GM18520 (cell line): ENCODE data around the gene GAREM1.
"Not testable (repeated sequence)": the region's sequence is repeated elsewhere in the genome, so short reads cannot be mapped to it uniquely, and the experiment has no call there.

Source experiments
- ATAC-seq: cut with Tn5 transposase; IDR thresholded peaks from one replicate; pipeline ENCODE4 v1.9.1; 2021; ENCODE audit not compliant: unreplicated experiment

GAREM1 gene

DNA sequence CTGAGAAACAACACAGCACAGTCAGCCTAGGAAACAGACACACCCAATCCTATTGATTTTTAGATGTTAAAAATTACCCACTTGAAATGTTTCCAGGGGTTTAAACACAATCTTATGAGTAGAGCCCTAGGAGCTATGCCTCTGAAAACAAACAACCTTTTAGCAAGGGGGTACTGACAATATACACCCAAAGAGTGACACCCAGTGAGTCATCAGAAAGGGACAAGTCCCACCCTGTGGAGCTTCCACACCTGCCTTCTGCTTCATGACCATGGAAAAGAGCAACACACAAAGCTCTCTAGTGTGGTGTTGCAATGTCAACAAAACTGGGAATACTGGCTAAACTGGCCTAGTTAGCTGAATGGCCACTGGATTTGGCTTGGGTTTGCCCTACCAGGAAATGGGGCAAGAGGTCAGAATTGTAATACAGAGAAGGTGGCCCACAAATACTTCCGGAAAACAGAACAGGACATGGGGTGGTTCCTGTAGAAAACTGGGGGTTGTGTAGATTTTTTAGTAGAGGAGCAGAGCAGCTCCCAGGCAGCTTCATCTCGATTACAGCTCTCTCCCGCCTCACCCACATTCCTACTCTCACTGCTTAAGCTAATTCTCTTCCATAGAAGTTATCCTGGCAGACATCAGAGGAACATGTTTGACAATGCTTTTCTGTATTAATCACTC lies 98.2 kb downstream of the GAREM1 start:
- no peak for ATAC-seq

DNA sequence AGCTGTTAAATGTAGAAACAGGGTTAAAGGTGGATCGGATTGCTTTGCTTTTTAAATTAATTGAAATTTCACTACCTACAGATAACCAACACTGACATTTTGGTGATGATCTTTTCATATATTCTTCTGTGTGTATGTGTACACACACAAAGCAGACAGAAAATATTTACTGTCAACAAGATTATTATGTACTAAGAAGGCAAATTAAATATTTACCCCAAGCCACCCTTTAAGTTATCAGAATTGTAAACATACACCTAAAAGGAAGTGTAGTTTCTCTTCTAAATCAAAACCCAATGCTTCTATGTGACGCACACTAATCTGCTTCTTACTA lies 98.7 kb downstream of the GAREM1 start:
- ATAC-seq = no peak

DNA sequence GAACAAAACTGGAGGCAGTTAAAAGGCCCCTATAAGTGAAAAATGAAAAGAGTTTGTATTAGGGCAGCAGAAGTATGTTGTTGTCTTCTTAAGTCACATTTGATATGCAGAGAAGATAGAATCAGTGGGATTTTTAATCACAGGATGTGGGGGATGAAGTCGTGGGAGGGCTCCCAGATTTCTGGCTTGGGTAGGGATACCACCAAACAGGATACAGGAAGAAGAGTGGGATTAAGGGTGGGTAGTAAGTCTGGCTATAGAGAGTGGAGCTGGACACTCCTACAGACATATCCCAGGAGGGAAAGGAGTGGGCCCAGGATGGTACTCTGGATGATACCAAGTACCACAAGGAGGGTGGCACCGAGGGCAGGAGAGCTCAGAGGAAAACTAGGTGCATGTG lies 99.3 kb downstream of the GAREM1 start:
- no peak for ATAC-seq

DNA sequence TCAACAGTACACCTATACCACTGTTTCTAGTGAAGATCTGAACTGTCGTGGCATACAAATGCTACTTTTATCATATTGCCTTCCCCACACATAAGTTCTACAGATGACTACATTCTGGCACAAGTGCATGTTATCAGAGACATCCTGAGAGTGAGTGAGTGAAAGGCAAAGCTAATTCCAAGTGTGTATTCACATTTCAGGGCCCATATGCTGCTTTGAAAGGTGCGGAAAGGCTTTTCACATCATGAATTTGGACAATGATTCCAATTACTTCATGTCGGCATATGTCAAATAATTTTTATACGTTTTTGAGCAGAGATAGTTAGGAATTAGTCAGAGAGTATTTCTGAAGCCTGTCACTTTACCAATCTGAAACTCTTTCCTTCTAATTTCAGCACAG lies 101.7 kb downstream of the GAREM1 start:
- no peak for ATAC-seq

DNA sequence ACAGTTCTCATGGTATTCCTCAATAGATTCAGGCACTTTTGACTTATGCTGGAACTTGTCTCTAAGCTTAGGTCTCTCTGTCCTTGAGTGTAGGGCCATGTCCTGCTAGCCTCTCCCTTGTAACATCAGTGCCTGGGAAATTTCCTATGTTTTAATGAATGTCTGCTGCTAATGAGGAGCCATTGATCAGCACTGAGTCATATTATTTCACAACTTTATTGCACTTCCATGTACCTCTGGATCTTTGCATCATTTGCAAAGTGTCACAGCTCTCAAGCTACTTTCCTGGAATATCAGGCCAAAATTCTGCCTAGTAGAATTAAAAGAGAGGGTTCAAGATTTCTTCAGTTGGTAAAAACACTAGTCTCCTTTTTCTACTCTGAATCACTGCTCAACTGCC lies 102.5 kb downstream of the GAREM1 start:
- no peak for ATAC-seq

DNA sequence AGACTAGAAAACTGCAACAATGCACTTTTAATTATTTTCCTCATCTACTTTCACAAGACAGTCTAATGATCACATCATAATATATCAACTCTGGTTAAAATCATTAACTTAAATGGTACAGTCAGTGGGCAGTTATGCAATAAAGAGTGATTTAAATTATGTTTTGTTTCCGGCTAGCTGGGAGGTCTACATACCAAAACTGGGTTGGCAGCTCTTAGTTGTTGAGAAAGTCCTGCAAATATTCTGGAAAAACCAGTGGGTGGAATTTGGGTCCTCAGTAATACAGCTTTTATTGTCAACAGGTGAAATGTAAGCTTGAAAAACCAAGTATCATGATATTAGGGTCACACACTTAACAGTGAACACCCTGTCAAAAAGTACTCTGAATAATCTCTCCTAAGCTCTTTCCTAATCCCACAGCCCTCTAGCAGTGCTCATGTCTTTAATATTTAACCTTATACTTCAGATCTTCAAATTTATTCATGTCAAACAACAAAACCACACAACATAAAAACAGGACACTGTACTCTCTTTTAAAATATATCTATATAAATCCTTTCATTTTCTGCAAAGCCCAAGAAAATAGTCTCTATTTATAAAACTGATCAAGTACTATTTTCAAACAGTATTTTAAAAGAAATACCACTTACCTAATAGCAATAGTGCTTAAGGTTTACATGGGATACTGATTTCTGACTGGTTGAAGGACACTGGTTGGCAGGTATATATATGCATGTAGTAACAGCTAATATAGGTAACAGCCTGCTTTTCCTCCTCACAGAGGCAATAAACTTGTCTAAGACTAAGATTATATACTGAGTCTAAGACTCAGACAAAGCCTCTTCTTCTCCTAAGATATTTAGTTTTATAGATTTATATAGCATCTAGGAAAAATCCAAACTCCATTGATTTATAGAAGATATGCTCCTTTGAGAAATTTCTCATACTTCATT lies 103.8 kb downstream of the GAREM1 start:
- ATAC-seq = no peak

DNA sequence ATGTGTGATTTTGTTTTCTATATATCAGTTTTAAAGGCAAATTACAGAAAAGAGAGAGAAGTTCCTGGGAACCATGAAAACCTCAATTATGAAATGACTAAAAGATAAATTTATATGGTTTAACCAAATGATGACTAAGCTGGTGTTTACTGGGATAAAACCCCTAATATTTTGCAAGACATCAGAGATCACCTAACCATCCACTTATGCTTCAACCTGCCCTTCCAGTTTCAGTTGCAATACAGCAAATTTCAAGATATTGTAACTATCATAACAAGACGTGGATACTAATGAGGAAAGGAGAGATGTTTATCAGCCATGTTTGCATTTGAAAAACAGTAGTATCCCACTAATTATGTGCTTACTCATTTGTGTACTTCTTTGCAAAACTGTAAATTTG lies 108.2 kb downstream of the GAREM1 start:
- no peak for ATAC-seq

DNA sequence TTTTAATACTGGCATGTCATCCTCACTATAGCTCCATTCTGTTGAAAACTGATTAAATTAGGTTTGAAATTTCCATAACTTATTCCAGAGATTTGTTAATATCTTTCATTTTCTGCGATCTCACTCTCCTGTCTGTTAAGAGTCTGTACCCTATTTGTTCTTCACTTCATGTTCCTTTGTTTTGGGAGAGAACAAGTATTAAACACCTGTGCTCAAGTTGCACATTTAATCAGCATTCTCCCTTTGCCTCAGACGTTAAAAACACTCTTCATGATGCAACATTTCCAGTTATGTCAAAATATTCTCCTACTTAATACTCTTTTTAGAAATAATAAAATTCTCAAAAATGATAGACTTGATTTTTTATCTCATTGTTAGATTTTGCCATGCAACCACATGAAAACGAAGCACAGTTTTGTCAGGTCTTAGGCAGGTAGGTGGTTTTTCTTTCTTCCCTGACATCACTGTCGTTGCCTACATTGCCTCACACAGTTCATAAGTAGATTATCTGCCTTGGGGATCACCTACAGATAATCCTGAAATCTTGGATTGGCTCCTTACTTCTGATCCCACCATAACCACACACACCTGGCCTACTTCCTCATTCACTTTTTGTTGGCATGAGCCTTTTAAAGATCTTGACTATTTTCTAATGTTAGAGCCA lies 109.9 kb downstream of the GAREM1 start:
- ATAC-seq = no peak

DNA sequence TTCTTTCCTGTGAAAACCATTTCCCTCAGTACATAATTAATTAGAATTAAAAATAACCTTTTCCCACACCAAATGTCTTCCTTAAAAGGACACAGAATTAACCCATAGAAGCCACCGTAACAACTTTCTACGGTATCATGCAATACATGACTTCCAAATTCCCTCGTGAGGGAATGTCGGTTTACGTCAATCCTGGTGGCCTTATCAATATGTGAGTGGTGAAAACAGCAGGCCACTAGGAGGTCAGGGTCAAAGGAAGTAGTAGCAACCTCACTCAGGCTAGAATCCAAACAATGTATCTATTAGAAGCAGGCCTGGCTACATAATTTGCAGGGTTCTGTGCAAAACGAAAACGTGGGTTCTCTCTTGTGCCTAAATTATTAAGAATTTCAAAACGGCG lies 112.2 kb downstream of the GAREM1 start:
- no peak for ATAC-seq

DNA sequence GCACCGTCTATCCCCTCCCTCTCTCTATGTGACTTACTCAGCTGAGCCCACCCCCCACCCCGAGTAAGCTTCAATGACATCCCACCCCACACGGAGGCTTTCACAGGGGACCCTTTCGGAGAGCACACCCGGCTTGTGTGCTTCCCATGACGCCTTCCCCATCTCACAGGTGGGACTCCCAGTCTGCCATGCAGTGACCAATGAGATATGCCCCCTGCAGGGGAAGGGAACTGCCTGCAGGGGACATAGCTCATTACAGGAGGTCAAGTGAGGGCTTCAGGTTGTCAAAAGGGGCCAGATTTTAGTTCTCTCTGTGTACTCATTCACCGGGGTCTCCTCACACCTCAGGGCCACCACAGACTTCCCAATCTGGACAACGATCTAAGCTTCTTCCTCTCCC lies 112.6 kb downstream of the GAREM1 start:
- ATAC-seq = no peak

DNA sequence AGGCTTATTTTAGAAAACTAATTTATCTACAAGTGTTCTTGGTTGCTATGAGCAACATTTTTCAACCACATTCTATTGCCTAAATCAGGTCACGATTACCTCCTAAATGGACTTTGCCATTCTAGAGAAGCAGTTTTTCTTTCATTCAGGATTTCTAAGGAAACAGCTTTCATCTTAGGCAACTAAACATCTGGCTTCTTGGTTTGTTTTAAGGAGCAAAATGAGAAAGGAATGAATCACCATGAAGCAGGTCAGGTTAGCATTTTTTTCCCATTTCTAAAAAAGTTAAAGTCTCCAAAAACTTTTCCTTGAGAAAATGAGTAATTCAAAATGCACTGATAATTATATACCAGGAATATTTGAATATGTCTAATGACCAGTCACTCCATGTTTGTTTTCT lies 114.8 kb downstream of the GAREM1 start:
- ATAC-seq = no peak

DNA sequence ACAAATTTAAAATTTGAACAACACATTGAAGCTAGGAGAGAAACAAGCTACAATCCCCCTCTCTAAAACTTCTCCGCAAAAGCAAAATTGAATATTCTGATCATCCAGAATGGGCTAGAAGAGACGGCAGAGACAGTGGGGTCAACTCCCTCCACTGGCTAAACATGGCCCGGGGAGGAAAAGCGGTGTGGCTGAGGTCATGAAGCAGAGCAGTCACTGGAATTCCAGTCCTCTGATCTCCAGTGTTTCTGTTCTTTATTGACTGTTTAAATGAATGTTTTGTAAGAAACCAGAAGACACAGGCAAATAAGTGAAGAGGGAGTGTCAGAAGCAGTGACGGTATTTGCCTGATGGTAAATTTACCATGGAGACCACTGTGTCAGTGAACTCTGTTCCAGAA lies 116.2 kb downstream of the GAREM1 start:
- ATAC-seq = no peak

DNA sequence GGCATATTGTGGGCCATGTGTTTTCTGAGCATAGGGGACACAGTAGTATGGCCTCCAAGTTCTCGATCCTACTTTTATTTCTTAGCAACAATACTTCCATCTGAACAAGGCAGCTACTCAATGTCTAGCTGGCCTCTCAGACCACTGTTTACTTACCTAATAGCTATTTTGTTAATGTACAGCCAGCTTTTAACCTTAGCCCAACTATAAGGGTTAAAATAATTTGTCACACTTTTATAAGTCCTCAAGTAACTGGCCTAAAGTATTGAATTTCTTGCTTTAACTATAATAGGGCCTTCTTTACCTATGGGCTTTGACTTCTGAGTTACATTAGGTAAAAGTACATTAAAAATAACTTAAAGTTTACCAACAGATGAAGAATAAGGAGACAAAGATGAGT lies 117.4 kb downstream of the GAREM1 start:
- ATAC-seq = no peak

DNA sequence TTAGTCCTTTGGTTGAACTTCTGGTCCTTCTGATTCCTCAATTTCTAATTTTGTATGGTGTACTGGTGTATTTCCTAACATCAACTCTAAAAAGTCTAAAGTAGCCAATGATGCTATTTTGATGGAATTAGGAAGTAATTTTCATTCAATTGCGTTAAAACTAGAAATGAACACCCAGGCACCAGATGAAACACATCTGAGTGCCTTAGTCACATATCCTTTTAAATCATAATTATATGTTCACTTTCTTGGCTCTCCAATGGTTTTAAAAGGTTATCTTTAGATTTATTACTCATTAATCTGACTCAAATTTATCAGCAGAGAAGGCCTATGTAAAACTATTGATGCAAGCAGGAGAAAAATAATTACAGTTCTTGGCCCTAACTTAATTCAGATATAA lies 119.7 kb downstream of the GAREM1 start:
- ATAC-seq = no peak

DNA sequence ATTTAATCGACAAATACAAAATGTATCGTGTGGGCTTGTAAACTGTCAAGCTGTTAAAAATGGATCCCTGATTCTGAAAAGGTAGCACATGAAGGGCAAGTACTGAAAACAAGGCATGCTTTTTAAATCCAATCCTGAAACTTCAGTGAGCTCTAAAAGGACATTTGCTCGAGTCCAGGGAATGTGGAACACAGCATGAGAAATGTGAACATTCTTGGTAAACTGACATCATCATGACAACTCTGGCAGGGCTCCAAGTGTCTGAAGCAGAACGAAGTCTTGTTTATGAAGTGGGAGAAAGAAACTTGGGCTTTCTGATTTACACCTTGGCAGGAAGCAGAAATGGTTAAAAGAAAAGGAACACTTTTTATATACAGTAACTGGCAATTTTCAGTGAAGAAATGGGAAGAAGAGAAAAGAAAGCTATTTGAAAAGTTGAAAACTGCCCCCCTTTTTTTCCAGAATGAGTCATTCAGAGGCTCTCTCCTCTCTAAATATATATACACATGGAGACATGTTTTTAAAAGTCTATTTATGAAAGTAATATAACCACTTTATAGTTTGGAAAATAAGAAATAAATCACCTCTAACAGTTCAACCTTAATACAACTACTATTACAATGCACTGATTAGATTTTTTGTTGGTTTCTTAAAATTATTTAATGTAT lies 120.8 kb downstream of the GAREM1 start:
- no peak for ATAC-seq

DNA sequence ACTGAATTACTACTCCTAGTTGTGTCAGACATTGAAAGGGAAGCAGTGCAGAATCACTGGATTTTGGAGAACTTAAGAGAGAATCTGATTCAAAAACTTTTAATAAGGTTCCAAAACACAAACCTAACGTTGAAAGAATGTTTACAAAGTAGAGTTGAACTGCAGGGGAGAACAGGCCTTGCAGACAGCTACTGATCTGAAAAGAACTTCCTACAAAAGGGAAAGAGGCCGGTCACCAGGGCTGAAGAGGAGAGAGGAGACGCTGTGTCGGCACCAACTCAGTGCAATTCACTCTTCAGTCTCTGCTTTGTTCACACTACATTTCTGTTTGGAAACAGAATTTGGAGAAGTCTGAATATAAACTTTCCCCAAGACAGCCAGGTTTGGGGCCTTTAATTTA lies 124.0 kb downstream of the GAREM1 start:
- ATAC-seq = no peak

DNA sequence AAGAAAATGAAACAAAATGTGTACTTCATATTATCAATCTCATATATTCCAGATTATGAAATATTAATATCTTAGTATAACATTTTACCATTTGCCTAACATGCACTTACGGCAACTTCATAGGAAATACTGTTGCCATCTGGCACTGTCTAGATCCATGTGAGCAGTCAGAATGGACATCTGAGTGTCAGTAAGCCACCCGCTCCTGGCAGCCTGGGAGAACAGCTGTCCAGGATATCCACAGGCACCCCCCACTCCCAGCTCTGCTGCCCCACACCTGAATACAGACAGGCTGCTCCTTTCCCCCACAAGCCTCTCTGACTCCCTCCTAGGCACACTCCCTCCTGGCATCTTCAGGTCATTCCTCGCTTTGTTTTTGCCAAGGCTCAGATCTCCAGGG lies 127.0 kb downstream of the GAREM1 start:
- ATAC-seq = no peak

DNA sequence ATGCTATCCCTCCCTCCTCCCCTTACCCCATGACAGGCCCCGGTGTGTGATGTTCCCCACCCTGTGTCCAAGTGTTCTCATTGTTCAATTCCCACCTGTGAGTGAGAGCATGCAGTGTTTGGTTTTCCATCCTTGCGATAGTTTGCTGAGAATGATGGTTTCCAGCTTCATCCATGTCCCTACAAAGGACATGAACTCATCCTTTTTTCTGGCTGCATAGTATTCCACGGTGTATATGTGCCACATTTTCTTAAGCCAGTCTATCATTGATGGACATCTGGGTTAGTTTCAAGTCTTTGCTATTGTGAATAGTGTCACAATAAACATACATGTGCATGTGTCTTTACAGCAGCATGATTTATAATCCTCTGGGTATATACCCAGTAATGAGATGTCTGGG lies 129.6 kb downstream of the GAREM1 start:
- ATAC-seq = not testable (repeated sequence)

DNA sequence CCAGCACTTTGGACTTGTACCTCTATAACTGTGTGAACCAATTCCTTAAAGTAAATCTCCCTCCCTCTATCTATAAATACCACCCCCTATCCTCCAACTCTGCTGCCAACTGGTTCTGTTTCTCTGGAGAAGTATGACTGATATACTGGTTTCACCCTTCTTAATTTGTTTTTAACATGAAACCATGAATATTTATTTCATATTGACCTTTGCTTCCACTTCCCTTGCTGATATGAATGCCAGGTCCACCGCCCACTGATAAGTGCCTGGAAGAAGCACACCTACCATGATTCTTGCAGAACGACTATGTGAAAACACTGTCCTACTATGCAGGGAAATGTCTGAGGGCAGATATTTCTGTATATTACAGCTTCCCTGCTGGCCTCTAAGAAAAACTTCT lies 131.6 kb downstream of the GAREM1 start:
- ATAC-seq = no peak

DNA sequence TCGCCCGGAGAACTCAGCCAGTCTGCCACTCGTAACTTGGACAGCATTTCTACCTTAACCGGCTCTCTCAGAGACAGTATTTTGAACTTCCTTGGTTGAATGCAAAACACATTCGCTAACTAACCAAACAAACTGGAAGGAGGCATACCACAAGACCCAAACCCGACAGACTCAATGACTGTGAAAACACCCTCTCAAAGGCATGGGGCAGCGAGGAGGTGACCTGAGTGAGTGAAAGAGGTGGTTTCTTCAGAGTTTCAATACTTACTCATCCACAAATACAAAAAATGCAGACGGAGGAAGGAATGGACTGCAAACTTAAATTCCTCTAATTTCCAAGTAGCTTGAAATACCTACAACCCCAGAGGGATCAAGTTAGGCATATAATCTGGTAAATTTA lies 132.9 kb downstream of the GAREM1 start:
- no peak for ATAC-seq

DNA sequence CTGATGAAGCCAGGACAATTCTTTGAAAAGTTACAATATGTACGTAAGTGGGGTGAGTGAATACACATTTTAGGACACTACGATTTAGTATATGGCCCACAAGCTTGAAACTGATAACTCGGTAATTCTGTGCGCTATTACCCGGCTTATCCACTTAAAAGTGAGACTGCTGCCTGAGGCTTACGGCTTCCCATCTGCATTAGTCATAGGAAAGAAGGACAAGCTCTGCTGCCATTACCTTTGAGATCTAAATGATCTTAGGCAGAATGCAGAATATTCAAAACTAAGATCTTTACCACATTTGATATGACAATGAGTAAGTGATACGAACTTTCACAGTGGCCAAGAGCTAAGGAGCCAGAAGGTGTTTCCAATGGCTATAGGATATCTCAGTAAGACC lies 133.3 kb downstream of the GAREM1 start:
- no peak for ATAC-seq

DNA sequence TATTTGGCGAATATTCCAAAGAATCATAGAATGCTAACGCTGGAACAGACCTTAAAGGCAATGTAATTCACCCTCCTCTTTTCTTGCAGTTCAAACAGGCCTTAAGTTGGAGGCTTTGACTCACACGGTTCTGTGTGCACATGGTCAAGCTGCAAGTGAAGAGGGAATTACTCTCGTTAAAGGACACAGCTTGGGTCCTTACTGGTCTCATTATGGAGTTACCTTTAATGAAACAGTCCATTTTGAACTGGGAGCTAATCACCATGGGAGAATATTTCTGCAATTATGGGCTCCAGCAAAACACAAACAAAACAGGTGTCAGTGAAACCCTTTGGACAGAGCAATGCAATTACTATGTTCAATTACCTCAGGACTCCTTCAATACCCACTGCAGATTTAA lies 135.5 kb downstream of the GAREM1 start:
- ATAC-seq = no peak
